Measurements from ENCODE around the gene MSX2.

Gene MSX2

GRCh38 chr5:174719793-174720611 is 4.4 kb upstream of the MSX2 start:
- no peak for DNase-seq

GRCh38 chr5:174720612-174721529 is 3.5 kb upstream of the MSX2 start:
- DNase-seq: no peak

- no peak for DNase-seq
These were observed 2.6 kb upstream of the MSX2 start for GRCh38 chr5:174721530-174722432.

DNA sequence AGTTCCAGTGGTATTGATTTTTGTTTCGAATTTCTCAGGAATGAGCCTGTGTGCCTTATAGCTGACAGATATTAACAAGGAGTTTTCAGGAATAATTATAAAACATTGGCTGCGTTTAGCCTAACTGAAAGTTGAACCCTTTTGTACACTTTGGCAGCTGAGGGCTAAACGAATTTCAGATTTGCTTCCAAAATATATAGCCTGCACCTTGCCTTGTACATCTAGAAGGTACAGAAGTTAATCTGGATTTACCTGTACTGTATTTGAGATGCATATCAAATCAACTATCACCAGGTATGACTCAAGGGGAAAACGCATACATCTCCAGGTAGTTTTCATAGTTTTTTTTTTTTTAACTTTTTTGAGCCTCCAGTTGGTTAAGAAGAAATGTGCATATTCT is 1.9 kb upstream of the MSX2 start:
- no peak for DNase-seq

- DNase-seq: no peak
These were observed 935 bp upstream of the MSX2 start for GRCh38 chr5:174723315-174723978.

DNA sequence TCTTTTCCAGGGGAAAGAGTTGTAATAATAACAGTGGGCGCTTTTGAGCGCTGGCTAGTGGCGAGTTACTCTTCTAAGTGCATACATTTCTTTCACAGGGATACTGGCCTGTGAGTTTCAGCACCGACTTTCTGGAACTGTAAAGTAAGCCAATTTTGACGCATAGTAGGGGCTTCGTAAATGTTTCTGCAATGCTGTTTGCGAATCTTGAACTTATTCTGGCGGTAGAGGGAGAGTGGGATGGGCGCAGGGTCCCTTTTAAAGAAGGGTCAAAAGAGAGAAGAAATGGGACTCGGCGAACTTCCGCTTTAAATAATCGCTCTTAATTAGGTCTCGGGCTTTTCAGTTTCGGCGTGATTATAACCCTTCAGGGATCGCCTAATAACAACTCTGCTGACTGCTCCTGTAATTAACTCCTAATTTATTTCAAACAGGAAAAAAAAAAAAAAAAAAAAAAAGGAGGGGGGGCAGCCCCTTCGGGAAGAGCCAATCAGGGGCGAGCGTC is 351 bp upstream of the MSX2 start:
- no peak for DNase-seq

- no peak for DNase-seq
These were observed 1.0 kb downstream of the MSX2 start for GRCh38 chr5:174725261-174725990.

DNA sequence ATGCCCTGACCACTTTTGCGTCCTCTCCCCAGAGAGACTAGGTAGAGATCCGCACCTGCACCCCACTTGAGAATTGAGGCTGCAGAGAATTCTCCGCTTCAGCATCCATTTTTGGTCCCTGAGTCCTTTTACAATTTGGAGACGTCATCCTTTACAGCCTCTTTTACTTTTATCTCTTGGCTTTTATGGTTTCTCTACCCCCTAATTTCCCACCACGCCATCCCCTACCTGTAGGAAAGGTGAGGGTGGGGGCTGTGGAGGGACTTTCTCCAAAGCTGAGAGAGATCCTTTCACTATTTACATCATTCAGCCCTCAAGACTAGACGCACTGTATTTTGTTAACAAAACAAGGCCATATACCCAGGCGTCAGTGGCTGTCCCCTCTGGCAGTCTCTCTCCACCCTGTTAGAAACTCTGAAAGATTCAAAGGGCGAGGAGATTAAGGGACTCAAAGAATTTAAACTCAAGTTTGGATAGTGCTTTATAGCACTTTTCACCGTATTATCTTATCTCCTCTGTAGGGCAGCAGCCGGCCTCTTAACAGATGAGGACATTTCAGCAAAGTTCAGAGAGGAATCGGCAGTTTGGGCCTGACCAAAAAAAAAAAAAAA is 1.7 kb downstream of the MSX2 start:
- no peak for DNase-seq

DNA sequence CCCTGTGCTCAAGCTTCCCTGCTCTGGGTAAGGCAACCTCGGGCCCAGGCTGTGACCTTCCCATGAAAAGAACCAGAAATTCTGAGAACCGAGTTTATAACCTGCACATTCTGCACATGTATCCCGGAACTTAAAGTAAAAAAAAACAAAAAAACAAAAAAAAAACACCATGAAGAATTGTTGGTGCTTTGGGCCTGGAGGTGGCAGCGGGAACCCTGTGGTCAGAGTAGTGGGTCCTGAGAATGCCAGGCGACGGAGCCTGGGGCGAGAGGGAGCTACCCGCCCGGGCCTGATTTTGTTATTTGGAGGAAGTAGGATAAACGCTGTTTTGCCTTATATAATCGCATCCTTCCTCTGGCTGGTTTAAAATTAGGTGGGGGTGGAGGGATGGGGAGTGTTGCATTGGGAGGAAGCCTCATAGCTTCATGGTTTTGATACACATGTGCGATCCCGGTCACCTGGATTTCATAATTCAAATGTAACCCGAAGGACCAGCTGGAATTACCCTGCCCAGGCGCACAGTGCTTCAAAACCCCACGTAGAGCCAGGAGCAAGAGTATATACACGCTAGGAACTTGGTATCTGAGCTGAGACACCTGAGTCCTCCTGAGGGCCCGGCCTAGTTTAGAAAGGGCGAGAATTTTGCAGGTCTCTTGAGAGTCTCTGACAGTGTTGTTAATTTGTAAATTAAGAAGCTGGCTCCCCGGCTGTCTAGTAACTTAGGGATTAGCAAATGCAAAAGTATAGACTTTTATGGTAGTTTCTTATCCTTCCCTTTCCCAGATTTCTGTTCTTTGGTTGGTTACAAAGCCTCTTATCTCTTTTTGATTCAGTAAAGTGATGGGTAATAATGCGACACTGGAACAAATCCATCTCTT is 2.8 kb downstream of the MSX2 start:
- DNase-seq: no peak

- DNase-seq: no peak
These were observed 3.7 kb downstream of the MSX2 start for GRCh38 chr5:174727794-174728680.

- no peak for DNase-seq
These were observed 4.8 kb downstream of the MSX2 start for GRCh38 chr5:174729075-174729680.

GRCh38 chr5:174731214-174732035 is 7.0 kb downstream of the MSX2 start:
- DNase-seq: no peak

DNA sequence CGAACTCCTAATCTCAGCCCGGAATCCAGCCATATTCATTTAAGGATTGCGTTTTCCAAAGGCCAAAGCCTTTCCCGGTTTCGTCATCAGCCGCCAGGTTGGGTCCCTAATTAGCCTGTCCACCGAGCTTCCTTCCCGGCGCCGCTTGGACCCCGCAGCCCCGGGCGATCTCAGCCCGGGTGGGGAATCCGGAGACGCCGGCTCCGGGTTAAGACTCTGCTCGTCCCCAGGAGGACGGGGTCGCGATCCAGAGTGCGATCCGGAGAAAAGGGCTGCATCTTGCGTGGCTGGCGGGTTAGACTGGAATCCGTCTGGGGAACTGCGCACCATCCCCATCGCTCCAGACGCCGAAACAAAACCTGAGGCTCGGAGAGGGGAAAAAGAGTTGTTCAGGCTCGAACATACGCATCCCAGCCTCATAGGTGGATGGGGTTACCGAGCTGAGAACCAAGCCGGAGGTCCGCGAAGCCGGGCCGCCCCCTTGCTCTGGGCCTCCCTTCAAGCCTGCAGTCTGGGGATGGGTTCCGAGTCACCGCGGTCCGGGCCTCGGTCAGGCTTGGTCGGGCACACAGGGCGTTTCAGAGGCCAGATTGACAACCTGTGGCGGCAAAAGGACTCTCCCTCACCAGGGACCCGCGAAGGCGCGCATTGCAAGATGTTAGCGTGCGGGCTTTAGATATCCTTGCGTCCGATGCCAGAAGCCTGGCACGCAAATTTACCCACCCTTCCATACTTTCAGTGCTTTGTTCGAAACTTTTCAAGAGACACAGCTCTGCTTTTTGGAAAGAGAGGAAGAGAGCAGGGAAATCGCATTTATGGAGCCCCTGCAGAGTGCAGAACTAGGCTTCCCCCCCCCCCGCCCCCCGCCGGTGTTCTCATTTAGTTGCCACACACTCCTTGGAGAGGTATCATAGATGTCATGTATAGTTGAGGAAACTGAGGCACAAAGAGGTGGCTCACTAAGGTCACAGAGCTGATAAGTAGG is 7.9 kb downstream of the MSX2 start:
- DNase-seq: no peak

DNA sequence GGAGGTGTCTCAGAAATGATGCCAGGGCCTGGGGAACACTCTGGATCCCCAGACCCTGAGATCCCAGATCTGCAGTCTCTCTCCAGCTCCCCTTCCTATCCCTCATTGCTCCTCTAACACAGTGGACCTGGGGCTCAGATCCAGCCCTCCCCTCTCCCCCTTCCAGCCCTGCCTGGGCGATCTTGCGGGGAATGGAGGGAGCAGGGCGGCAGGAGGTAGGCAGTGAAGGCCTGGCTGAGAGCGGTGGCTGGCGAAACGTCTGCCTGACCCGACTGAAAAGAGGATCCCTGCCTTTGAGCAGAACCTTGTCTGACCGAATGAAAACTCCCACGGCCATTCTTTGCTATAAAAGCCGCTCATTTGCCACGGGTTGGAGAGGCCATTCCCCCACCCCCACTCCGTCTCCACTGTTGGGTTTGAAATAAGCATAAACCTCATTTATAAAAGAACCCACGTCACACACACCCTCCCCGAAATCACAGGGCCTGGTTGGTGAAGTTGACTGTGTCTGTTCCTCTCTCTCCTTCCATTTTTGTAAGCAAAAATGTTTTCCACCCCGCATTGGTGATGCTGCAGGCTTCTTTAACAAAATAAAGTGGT is 8.8 kb downstream of the MSX2 start:
- DNase-seq: no peak

- no peak for DNase-seq
These were observed 9.5 kb downstream of the MSX2 start for GRCh38 chr5:174733836-174734235.
